Measurements from ENCODE around the gene HNRNPM.
"Not testable (repeated sequence)": the region's sequence is repeated elsewhere in the genome, so short reads cannot be mapped to it uniquely, and the experiment has no call there.

HNRNPM gene

DNA sequence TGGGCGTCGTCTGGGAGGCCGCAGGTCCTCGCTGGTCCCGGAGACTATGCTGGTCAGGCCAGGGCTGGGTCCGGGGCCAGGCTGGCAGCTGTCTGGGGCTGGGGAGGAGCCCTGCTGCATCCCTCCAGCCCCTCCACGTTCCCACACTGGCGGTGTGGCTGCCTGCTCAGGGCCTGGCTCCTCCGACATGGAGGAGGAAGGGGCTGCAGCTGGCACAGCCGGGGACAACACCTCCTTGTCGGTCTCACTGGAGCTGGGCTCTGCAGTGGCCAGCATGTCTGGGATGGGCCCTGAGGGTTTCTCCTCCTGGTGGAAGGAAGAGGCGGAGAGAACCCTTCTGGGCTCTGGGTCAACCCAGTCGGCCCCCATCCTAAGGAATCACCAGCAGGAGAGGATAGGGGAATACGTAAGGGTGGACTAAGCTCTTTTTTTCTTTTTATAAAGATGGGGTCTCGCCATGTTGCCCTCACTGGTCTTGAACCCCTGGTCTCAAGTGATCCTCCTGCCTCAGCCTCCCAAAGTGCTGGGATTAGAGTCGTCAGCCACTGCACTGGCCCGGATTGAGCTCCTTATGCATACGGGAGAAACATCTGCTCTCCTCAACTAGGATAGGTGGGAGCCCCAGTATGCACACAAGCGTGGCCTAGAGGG is 68.4 kb downstream of the HNRNPM start:
- no peak for DNase-seq

DNA sequence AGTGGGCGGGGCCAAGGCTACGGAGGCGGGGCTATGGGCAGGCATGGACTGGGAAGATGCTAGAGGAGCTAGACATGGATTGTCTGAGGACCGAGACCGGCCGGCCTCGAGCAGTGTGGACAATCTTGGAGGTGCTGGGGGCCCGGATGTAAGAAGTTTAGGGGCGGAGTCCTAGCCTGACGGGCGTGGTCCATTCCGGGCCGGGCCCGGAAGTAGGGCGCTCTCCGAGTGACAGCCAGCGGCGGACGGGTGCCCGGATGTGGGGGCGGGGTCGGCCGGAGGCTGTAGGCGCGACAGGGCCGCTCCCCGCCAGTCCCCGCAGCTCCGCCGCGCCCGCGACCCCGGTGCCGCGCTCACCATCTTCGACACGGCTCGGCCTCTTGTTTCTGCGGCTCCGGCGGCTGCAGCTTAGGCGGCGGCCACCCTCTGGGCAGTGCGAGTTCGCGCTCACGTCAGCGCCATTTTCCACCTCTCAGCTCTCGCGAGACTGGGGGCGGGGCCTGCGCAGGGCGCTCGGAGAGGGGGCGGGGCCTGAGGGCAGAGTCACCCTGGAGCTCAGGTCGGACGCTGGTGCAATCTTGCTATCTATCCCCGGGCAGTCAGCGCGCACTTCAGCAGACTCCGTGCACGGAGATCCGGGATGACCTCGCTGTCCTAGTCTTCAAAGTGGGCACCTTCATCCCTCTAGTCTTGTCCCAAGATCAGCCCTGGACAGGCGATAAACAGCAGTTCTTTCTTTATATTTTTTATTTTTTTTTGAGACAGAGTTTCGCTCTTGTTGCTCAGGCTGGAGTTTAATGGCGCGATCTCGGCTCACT is 69.1 kb downstream of the HNRNPM start, which contains the start of gene ZNF414:
Gene ZNF414, minus strand, starts transcription at position 481 of the 818 bp plus-strand sequence. Its CDS starts 121 bp downstream, at position 360.
- peak; percentile 95 for DNase-seq

DNA sequence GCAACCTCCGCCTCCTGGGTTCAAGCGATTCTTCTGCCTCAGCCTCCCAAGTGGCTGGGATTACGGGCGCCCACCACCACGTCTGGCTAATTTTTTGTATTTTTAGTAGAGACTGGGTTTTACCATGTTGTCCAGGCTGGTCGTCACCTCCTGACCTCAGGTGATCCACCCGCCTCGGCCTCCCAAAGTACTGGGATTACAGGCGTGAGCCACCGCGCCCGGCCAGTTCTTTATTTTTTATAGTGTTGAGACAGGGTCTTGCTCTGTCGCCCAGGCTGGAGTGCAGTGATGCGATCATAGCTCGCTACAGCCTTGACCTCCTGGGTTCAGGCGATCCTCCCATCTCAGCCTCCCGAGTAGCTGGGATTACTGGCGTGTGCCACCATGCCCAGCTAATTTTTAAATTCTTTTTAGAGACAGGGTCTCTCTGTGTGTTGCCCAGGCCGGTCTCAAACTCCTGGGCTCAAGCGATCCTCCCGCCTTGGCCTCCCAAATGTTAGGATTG is 69.8 kb downstream of the HNRNPM start:
- not testable (repeated sequence) for DNase-seq

DNA sequence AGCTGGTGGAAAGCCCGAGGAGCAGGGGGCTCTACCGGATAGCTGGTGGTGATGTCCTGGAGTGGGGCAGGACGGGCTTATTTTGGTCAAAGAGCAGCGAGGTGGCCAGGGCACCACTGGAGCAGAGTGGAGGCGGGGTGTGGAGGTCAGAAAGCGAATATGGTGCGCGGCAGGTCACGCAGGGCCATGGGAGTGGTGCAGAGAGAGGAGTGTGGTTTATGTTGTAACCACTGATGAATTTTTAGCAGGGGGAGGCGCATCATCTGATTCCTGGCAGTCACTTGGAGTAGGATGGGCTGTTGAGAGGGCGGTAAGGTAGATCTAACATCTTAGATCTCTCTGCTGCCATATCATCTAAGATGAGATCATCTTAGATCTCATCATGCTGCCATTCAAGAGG is 70.5 kb downstream of the HNRNPM start:
- DNase-seq, result no peak

DNA sequence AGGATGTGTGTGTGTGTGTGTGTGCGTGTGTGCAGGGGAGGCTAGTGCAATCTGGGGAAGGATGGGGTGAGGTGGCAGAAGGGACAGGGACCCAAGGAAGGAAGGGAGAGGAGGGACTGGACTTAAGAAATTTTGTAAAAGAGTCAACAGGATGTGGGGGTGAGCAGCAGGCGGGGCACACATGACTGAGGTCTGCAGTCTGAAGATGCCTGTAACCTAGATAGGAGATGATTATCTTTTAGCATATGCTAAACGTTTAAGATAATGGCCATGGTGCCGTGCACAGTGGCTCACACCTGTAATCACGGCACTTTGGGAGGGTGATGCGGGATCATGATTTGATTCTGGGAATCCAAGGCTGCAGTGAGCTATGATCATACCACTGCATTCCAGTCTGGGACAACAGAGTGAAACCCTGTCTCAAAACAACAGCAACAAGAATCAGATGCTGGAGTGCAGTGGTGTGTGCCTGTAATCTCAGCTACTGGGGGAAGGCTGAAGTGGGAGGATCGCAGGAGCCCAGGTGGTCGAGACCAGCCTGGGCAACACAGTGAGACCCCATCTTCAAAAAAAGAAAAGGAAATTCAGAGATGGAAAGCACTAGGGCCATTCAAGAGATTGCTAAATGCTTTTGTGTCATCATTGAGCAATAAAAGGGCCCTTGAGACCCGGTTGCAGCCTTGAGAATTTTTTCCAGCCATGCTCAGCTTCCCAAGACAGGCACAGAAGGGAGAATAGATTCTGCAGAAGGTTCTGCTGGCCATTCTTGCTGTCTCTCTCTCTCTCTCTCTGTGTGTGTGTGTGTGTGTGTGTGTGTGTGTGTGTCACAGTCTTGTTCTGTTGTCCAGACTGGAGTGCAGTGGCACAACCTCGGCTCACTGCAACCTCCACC is 73.0 kb downstream of the HNRNPM start:
- no peak for DNase-seq

DNA sequence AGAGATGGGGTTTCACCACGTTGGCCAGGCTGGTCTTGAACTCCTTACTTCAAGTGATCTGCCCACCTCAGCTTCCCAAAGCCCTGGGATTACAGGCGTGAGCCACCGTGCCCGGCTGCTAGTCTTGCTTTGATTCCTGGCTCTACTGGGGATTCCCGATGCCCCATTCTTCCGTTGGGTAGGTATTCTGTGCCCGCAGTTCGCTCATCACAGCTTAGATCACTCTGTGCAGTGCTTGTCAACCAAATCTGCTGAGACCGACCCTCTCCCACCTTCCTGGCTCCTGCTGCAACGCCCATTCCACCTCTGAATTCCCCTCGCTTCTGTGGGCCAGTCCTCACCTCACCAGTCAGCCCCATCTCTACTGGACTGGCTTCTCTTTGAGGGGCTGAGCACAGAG is 73.8 kb downstream of the HNRNPM start:
- no peak for DNase-seq

DNA sequence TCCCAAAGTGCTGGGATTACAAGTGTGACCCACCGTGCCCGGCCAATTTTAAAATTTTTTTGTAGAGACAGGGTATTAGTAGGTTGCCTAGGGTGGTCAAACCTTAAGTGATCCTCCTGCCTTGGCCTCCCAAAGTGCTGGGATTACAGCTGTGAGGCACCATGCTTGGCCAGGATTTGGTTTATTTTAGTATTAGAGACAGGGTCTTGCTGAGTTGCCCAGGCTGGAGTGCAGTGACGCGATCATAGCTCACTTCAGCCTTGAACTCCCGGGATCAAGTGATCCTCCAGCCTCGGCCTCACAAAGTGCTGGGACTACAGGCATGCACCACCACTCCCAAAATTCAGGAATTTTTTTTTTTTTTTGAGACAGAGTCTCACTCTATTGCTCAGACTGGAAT is 74.6 kb downstream of the HNRNPM start:
- DNase-seq, result no peak

DNA sequence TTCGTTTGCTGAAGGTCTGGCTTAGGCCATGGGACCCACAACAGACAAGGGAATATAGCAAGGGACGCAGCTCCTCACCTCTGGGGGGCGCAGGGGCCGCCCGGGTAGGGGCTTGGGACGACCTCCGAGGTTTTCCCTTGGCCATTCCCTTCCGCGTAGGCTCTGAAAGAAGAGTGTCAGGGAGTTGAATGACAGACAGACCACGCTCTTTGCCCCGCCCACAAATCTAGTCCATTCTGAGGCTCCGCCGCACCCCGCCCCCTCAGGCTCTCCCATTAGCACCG is 80.6 kb downstream of the HNRNPM start:
- no peak for DNase-seq

DNA sequence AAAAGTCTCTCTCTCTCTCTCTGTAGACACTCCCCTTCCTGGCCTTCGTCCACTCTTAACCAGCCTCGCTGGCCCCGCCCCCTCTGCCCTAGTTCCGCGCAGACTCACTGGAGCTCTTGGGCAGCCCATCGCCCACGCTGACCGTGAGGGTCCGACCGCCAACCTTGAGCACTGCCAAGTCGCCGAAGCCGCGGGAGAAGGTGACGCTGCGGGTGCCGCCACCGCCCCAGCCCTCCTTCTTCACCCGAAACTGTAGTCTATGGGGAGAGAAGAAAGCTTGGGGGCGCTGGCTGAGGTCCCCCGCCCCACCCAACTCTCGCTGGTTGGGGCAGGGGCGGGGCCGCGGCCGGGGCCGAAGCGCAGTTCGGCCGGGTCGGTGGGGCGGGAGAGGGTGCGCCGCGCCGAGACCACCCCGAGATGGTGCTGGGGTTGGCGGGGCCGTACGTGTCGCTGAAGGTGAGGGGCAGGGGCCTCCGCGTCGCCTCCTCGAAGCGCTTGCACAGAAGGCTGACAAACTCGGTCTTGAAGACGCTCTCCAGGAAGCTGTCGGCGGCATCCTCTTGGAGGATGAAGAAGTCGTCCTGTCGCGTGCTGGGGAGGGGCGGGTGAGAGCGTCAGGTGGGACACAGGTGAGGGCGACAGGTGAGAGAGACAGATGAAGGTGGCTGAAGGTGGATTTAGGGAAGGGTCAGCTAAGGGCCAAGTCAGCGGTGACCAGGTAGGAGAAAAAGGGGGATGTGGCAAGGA is 81.7 kb downstream of the HNRNPM start:
- DNase-seq, result peak; percentile 66

DNA sequence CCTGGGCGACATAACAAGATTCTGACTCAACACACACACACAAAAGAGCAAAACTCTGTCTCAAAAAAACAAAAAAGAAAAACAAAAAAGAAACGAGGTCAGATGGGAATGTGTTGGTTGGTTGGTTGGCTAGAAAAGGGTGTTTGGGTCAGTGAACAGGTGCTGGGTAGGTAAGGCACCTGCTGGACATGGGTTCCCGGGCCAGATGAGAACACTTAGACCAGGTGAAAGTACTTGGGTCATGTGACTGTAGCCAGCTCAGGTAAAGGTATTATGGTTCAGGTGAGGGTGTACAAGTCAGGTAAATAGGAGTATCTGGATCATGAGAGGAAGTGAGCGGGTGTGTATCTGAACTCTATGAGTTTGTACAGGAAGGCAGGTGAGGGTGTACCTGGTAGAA is 83.7 kb downstream of the HNRNPM start:
- DNase-seq, result no peak

DNA sequence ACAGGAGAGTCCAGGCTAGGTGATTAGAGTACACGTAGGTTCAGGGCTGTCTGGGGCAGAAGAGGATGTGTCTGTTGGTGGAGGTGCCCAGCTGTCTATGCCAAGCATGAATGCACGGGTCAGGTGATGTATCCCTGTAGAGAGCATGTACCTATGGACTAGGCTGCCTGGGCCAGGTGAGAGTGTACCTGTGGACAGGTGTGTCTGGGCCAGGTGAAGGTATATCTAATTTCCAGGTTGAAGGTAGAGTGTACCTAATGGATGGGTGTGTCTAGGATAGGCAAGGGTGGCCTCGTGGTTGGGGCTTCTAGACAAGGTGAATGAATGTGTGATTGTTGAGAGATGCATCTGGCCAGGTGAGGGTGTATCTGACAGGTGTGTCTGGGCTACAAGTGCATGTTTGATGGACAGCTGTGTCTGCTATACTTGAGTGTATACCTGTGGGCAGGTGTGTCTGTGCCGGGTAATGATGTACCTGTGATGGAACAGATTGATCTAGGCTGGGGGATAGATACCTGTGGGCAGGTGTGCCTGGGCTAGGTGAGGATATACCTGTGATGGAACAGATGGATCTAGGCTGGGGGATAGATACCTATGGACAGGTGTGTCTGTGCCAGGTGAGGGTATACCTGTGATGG is 84.7 kb downstream of the HNRNPM start:
- DNase-seq, result no peak

DNA sequence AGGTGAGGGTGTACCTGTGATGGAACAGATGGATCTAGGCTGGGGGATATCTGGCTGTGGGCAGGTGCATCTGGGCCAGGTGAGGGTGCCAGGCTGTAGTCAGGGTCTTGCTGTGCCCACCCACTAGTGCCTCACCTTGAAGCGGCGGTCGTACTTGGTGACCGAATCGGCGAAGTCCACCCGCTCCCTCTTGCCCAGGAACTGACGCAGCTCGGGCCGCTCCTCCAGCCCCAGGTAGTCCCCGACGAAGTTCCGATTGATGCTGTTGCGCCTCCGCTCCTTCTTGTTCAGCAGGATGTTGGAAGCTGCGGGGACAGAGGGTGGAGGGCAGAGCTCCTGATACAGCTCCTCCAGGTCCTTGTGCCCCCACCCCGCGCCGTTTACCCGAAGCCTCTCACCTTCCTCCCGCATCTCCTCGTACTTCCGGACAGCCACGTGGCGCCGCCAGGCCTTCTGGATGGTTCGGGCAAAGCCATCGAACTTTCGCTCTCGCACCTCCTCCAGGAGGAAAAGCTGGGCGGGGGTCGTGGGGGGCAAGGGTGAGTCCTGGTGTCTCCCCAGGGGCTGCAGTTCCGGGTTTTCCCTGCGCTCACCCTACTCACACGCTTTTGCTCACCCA is 85.4 kb downstream of the HNRNPM start:
- DNase-seq, result no peak

DNA sequence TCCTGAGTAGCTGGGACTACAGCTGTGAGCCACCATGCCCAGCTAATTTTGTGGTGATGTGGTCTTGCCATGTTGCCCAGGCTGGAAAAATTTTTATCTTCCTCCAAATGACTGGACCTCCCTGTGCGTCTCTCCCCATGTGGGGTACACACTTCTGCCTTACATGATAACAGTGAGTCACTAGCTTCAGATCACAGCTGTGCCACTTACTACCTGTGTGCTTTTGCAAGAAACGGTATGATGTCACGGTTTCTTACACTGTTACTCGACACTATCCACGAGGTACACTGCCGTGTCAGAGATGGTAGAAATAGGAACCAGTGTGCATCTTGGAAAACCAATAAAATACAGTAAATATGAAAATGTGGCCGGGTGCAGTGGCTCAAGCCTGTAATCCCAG is 86.7 kb downstream of the HNRNPM start:
- DNase-seq, result no peak

DNA sequence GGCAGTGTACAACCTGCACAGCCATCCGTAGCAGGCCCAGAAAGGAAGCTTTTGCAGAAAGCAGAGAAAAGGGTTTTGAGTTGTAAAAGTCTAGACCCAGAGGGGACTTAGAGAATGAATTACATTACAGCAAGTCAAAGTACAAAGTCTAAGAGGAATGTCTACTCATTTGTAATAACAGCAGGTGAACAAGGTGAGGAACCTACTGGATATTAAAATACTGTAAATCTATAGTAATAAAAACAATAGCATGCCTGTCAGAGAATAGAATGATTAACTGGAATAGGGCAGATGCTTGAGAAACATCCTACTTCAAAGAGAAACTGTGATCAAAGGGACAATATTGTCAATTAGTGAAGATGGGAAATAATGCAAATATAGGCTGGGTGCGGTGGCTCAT is 87.5 kb downstream of the HNRNPM start:
- no peak for DNase-seq

DNA sequence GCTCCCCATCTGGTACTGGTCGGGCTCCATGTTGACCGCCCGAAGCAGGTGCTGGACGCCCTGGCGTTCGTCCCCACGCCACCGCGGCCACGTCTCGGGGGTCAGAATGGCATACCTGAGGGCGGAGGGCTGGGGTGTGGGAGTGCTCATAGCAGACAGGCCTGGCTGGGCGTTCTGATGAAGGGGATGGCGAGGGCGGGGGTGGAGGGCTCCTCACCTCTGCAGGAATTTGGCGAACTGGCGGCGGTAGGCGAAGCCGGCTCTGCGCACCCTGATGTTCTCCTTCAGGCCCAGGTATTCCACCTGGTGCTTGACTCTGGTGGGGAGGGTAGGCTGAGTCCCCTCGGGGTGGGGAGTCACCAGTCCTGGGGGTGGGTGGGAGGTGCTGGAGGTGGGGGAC is 91.5 kb downstream of the HNRNPM start:
- no peak for DNase-seq

DNA sequence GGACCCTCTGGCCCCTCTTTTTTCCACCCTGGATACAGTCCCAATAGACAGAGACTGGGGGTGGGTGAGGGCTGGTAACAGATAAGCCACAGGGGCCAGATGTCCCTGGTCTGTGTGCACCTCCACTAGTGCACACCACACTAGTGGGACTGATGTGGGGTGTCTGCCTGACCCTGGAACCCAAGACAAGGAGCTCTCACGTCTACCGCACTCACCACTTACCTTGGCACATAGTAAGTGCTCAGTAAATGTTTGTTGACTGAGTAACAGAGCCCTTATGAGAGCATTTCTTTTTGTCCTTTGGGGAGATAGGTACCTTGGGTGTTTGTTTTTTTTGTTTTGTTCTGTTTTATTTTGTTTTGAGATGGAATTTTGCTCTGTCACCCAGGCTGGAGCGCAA is 92.3 kb downstream of the HNRNPM start:
- DNase-seq, result no peak
